Pericardium fibroblast (primary cell): Measurements from ENCODE around the gene RASAL3. TPM values are rescaled to one million over a fixed set of nuclear protein-coding genes. Genes with fewer than 3 reads are reported as not detected.

Experiments
- total RNA-seq: library from RNA; depleted of rRNA; stranded (reverse); fragments of >200 nt; gene quantifications from 2 replicates; pipeline ENCODE4 v1.2.3, GENCODE V29; 2015

RASAL3 gene
- not detected in 2 replicates for total RNA-seq

GRCh38 chr19:15464394-15465385 lies at the start of gene RASAL3:
TSS of gene RASAL3 (minus strand) at chr19:15464544. CDS start at chr19:15464358, 186 bp downstream.

GRCh38 chr19:15508035-15508710 lies 43.8 kb upstream of the RASAL3 start, which contains the start of gene CYP4F22:
TSS of gene CYP4F22 (plus strand) at chr19:15508525. CDS start at chr19:15525337, 16,812 bp downstream.

GRCh38 chr19:15479391-15480345 lies 15.3 kb upstream of the RASAL3 start, which contains the start of gene PGLYRP2:
TSS of gene PGLYRP2 (minus strand) at chr19:15479501. CDS start at chr19:15479371, 130 bp downstream.

GRCh38 chr19:15449620-15450527 lies 14.5 kb downstream of the RASAL3 start, which contains the start of gene WIZ:
TSS of gene WIZ (minus strand) at chr19:15449956. CDS start at chr19:15448307, 1,649 bp downstream.

GRCh38 chr19:15418579-15419412 lies 45.5 kb downstream of the RASAL3 start, which contains the start of gene AKAP8L:
TSS of gene AKAP8L (minus strand) at chr19:15418988. CDS start at chr19:15418923, 65 bp downstream.

Other genes with a start within 250 kb of the RASAL3 start
- not detected in 2 replicates for gene EPHX3, start 232.1 kb downstream of the RASAL3 start, total RNA-seq
- 23.1 and 28.3 TPM in 2 replicates for gene BRD4, start 132.0 kb downstream of the RASAL3 start, total RNA-seq
- gene AKAP8, start 84.8 kb downstream of the RASAL3 start, total RNA-seq: 9.6 and 11.6 TPM in 2 replicates
- gene AKAP8L, start 45.6 kb downstream of the RASAL3 start, total RNA-seq: 47.7 and 61.4 TPM in 2 replicates
- 33.3 and 37.6 TPM in 2 replicates for gene WIZ, start 14.6 kb downstream of the RASAL3 start, total RNA-seq
- not detected in 2 replicates for gene PGLYRP2, start 15.0 kb upstream of the RASAL3 start, total RNA-seq
- gene CYP4F22, start 44.0 kb upstream of the RASAL3 start, total RNA-seq: not detected in 2 replicates
- not detected in 2 replicates for gene CYP4F8, start 150.7 kb upstream of the RASAL3 start, total RNA-seq
- gene CYP4F3, start 176.4 kb upstream of the RASAL3 start, total RNA-seq: not detected in 2 replicates
- gene CYP4F12, start 208.5 kb upstream of the RASAL3 start, total RNA-seq: 0.26 TPM in 1 of 2 replicates, not detected in the other